GM18502 (cell line): Measurements from ENCODE around the gene RSRC1.
"Not testable (repeated sequence)": the region's sequence is repeated elsewhere in the genome, so short reads cannot be mapped to it uniquely, and the experiment has no call there.

ENCODE experiments used
- ATAC-seq: cut with Tn5 transposase; IDR thresholded peaks from one replicate; pipeline ENCODE4 v1.9.1; 2021; ENCODE audit warnings: mild to moderate bottlenecking; ENCODE audit not compliant: unreplicated experiment, poor library complexity

Gene RSRC1

GRCh38 chr3:158213461-158213860, 103.6 kb downstream of the RSRC1 start:
- ATAC-seq, result no peak

GRCh38 chr3:158217992-158218391, 108.1 kb downstream of the RSRC1 start:
- no peak for ATAC-seq

DNA sequence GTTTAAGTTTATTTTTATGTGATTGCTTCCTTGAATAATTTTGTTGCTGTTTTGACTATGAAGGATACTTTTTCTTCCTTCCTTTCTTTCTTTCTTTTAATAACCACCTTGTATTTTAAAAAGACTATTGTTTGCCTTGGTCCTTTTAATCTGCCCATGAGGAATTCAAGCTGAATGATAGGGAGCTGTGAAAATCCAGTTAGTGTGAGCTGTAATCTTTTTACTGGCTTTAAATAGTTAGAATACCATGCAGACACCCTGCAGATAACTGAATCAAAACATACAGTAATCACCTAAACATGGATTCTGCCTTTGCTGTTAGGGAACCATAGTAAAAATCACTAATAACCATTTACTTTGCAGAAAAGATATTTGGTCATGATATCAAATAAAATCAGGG, 110.7 kb downstream of the RSRC1 start:
- ATAC-seq, result no peak

DNA sequence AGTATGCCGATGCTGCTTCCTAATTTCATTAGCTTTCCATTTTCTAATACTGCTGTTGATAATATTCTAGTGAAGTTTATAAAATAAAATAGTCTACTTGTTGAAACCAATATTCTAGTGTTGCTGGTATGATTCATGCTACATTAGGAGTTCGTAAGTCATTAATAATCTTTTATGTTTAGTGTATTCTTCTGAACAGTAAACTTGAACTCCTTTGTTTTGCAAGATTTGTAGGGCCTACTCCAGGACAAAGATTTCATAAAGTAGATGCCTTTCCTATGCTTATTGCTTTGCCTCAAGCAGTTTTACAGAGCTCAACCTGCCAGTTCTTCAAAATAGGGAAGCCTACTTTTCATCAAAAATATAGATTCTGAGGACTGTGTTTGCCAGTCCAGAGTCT, 111.5 kb downstream of the RSRC1 start:
- no peak for ATAC-seq

DNA sequence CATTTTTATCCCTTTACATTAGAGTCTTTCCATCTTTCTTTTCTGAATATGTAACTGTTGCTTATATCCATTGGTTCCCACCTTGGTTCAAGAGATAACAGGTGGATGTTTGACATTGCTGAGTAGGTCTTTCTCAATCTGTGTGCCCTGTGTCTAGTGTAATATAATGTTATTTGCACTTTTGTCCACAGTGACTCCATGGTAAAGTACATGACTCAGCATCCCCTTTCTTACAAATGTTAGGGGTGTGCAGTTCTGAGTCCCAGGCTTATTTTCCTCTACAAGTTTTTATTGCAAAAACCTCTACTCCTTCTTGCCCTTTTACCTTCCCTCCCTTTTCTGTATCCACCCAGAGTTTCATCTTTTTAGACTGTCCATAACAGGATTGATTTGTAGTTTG, 116.5 kb downstream of the RSRC1 start:
- no peak for ATAC-seq

DNA sequence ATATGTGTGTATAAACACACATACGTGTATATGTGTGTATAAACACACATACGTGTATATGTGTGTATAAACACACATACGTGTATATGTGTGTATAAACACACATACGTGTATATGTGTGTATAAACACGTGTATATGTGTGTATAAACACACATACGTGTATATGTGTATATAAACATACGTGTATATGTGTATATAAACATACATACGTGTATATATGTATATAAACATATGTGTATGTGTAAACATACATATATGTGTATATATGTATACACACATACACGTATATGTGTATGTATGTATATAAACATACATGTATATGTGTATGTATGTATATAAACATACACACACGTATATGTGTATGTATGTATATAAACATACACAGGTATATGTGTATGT, 119.1 kb downstream of the RSRC1 start:
- not testable (repeated sequence) for ATAC-seq

DNA sequence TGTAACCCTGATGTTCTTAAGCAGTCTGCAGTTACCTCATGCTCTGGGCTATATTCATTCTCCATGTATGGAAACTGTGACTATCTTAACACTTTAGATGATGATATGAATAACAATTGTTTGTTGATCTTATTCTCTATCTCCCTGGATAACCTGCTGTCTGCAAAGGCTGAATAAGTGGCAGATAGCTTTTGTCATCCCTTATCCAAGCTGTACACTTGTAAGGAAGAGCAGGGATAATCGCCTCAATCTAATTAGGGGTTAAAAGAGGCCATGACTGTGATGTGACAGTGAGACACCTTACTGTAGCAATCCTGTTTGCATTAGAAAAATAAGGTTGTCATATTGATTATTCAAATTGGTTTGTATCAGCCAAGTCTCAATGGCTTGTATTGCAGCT, 123.9 kb downstream of the RSRC1 start:
- no peak for ATAC-seq

GRCh38 chr3:158244274-158244673, 134.4 kb downstream of the RSRC1 start:
- no peak for ATAC-seq

GRCh38 chr3:158247288-158247687, 137.4 kb downstream of the RSRC1 start:
- ATAC-seq, result no peak

GRCh38 chr3:158248261-158248660, 138.4 kb downstream of the RSRC1 start:
- ATAC-seq, result peak; percentile 41

DNA sequence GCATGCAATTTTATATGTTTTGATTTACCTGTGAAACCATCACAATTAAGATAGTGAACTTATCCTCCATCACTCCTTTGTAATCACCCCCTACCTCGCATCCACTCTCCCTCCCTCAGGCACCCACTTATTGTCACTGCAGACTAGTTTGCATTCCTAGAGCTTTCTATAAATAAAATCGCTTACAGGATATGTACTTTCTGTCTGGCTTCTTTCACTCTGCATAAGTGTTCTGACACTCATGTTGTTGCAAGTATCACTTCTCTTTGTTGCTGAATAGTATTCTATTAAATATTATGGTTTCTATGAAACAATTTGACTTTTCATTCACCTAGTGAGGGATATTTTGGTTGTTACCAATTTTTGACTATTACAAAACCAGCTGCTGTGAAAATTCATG, 139.3 kb downstream of the RSRC1 start:
- peak; percentile 71 for ATAC-seq

DNA sequence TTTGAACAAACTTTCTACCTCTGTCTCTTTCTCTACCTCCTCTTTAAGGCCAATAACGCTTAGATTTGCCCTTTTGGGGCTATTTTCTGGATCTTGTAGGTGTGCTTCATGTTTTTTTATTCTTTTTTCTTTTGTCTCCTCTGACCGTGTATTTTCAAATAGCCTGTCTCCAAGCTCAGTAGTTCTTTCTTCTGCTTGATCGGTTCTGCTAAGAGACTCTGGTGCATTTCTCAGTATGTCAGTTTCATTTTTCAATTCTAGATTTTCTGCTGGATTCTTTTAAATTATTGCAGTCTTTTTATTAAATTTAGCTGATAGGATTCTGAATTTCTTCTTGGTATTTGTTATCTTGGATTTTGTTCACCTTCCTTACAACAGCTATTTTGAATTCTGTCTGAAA, 148.7 kb downstream of the RSRC1 start:
- ATAC-seq, result peak; percentile 60

DNA sequence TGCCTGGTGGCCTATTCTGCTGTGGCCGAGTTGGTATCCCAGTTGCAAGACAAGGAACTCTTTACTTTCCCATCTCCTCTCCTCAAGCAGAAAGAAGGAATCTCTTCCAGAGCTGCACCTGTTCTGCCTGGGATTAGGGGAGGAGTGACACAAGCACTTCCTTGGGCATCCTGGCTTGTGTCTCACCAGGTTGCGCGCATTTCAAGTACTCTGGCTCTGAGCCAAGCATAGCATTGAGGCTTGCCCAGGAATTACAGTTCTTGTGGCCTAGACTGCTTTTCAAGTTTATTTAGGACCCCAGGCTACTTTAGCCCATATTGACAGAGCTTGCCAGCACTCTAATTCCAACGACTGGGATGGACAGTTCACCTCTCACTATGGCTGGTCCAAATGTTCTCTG, 150.5 kb downstream of the RSRC1 start:
- no peak for ATAC-seq

- ATAC-seq, result no peak
Measured at GRCh38 chr3:158261371-158261991, 151.6 kb downstream of the RSRC1 start.

GRCh38 chr3:158264894-158265293, 155.0 kb downstream of the RSRC1 start:
- ATAC-seq, result no peak

- ATAC-seq, result no peak
Measured at GRCh38 chr3:158267015-158267414, 157.1 kb downstream of the RSRC1 start.

DNA sequence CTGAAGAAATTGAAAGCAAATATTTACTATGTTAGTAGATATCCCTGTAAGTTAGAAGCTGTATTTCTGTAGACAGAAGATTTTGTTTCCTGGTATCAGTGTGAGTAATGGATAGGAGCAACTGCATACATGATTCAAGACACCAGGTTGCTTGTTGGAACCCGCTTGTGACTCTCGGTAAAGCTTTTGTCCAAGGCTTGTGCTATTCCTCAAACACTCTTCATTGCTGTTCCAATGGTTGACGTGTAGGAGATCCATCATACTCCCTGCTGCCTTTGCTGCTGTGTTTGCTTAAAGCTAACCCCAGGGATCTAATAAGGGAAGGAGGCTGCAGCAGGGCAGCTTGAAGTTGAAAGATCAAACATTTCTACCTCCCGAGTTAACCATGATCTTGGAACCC, 160.1 kb downstream of the RSRC1 start:
- ATAC-seq, result no peak

- no peak for ATAC-seq
Measured at GRCh38 chr3:158272081-158272480, 162.2 kb downstream of the RSRC1 start.

GRCh38 chr3:158273656-158274055, 163.8 kb downstream of the RSRC1 start:
- ATAC-seq, result no peak

DNA sequence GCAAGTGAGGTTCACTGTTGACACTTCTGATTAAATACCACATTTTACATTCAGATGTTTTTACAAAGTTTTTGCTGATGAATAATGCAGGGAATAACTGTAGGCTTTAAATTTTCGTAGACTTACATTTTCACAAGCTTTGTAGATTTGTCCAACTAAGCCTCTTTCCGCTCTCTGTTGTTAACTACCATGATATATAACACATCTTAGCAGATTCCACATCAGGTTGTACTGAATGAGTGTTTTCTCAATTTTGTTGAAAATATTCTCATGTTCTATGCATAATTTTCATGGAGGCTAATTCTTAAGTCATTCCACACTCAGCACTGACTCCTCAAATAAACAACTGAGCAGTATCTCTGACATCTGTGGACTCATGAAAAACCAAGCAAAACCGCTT, 168.3 kb downstream of the RSRC1 start:
- ATAC-seq, result no peak

GRCh38 chr3:158279609-158280008, 169.7 kb downstream of the RSRC1 start:
- ATAC-seq, result no peak

DNA sequence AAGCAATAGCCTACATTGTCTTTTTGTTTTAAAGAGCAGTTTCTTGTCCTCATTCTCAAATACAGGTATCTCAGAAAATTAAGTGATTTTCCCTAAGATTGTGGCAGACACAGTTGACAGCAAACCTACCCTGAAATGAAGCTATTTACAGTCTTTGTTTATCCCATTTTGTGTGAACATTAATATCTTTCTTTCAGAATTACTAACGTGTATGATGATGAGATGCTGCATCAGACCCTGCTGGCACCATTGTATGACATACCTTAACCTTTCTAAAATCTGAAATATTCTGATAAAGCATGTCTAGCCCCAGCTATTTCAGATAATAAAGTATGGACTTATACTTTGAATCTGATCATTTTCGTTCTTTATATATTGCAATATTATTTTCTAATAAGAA, 185.9 kb downstream of the RSRC1 start:
- ATAC-seq, result no peak

DNA sequence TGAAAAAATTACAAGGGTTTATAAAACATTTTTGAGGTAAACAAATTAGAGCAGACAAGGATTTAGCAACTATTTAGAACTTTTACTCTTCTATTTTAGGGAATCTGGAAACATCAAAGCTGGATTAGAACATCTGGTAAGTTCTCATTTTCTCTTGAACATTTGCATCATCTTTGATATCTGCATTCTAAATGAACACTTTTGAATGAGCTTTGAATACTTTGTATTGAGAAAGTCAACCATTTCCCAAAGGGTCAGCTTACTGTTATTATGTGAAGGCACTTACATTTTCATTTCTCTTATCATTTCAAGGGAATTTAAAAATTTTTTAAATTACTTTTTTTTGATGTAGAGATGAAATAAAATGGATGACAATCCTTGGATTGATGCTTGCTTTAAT, 188.1 kb downstream of the RSRC1 start:
- no peak for ATAC-seq
